Astrocyte (in vitro differentiated cells and primary cell): ENCODE results near the gene AHDC1.

Experiments
- EZH2 ChIP-seq: IDR thresholded peaks from 2 replicates; pipeline ENCODE4 v1.6.1; 2012; ENCODE audit warnings: mild to moderate bottlenecking, low read length, inconsistent platforms; ENCODE audit not compliant: insufficient read depth
- TF ChIP-seq, protein P1 (sequence below): IDR thresholded peaks from 2 replicates; pipeline ENCODE4 v1.5.1; 2011; ENCODE audit warnings: low read depth, mild to moderate bottlenecking, inconsistent platforms, low read length, moderate library complexity; ENCODE audit not compliant: insufficient read depth

- TF ChIP-seq, protein P1, sequence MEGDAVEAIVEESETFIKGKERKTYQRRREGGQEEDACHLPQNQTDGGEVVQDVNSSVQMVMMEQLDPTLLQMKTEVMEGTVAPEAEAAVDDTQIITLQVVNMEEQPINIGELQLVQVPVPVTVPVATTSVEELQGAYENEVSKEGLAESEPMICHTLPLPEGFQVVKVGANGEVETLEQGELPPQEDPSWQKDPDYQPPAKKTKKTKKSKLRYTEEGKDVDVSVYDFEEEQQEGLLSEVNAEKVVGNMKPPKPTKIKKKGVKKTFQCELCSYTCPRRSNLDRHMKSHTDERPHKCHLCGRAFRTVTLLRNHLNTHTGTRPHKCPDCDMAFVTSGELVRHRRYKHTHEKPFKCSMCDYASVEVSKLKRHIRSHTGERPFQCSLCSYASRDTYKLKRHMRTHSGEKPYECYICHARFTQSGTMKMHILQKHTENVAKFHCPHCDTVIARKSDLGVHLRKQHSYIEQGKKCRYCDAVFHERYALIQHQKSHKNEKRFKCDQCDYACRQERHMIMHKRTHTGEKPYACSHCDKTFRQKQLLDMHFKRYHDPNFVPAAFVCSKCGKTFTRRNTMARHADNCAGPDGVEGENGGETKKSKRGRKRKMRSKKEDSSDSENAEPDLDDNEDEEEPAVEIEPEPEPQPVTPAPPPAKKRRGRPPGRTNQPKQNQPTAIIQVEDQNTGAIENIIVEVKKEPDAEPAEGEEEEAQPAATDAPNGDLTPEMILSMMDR, result no peak
- no peak for TF ChIP-seq EZH2
These were observed 111.9 kb downstream of the AHDC1 start for GRCh38 chr1:27491748-27492700.
